Aorta (tissue), 5 donors: ENCODE results near the gene NGFR. TPM values are rescaled to one million over a fixed set of nuclear protein-coding genes. Genes with fewer than 3 reads are reported as not detected.

Experiments used
- ATAC-seq: fragments of 200-7000 bp; cut with Tn5 transposase; one replicate; pipeline ENCODE4 v1.9.1; 2022; ENCODE audit warnings: moderate library complexity; ENCODE audit not compliant: low FRiP score
- DNase-seq, 2 donors: peaks; one replicate each; pipeline ENCODE4 v3.0.0-alpha.2; 2020
- H3K27ac ChIP-seq, 2 donors: one replicate each; pipeline ENCODE4 v1.5.1; 2013; ENCODE audit warnings: low read length in 2 of 2, mild to moderate bottlenecking in 2 of 2, moderate library complexity in 2 of 2, control low read depth in 1 of 2, inconsistent platforms in 1 of 2, low read depth in 1 of 2
- H3K27me3 ChIP-seq, 2 donors: one replicate each; pipeline ENCODE4 v1.6.1; 2013; ENCODE audit warnings: control low read depth in 1 of 2, low read length in 1 of 2, mild to moderate bottlenecking in 1 of 2, moderate library complexity in 1 of 2; ENCODE audit not compliant: insufficient read depth in 2 of 2, control insufficient read depth in 1 of 2
- H3K36me3 ChIP-seq, 2 donors: one replicate each; pipeline ENCODE4 v1.6.1; 2013; ENCODE audit warnings: control low read depth in 1 of 2, low read length in 1 of 2, mild to moderate bottlenecking in 1 of 2; ENCODE audit not compliant: insufficient read depth in 2 of 2, control insufficient read depth in 1 of 2
- H3K4me1 ChIP-seq, 2 donors: one replicate each; pipeline ENCODE4 v1.6.1; 2013; ENCODE audit warnings: low read length in 2 of 2, control low read depth in 1 of 2, mild to moderate bottlenecking in 1 of 2, moderate library complexity in 1 of 2; ENCODE audit not compliant: insufficient read depth in 2 of 2, control insufficient read depth in 1 of 2
- H3K4me3 ChIP-seq, 2 donors: one replicate each; pipeline ENCODE4 v1.5.1; 2013; ENCODE audit warnings: low read length in 2 of 2, control low read depth in 1 of 2, mild to moderate bottlenecking in 1 of 2
- H3K9me3 ChIP-seq: one replicate; pipeline ENCODE4 v1.6.1; 2013; ENCODE audit warnings: mild to moderate bottlenecking, low read length; ENCODE audit not compliant: control insufficient read depth
- WGBS, 2 donors: extraction: QIAGEN DNeasy Blood & Tissue Kit; methylation state at CpG; one replicate each; pipeline ENCODE4 v1.1.7; 2013; 5-methylcytosine and 5-hydroxymethylcytosine counted together
- intact Hi-C, 2 donors: fragments of 100-400 bp; cut with DNase I; formaldehyde crosslinking; loops; one replicate each; pipeline versions ENCODE4 v1.14.2 to v1.15.0; 2022
- microRNA-seq, 2 donors: library from miRNA; unstranded; fragments of <30 nt; microRNA quantifications; one replicate each; pipeline ENCODE4 v1.2.0, GENCODE V29; 2020
- polyA plus RNA-seq, 2 donors: library from polyadenylated mRNA; stranded (reverse); fragments of 200-250 nt; gene quantifications; one replicate each; pipeline ENCODE4 v1.2.3, GENCODE V29; 2013
- total RNA-seq, 2 donors: library from RNA; stranded (reverse); fragmentation: NEBNext Ultra II Directional; extraction: Animal tissue kit (Norgen Biotek cat#: 25700); gene quantifications; one replicate each; pipeline ENCODE4 v1.2.1, GENCODE V29; 2021
- donor health status: healthy with polysubstance abuse.
- donor health status: Bipolar disorder and iron deficiency.
- donor health status: DM: no; HTN: no; CAD: no.
- donor health status: DM: no; HTN: no; CAD: no.
- donor health status: DM: yes; HTN: yes; CAD: no.

NGFR gene
- total and polyA plus RNA-seq, 4 donors: 0.75 to 55.7 (median 19.1) TPM

- ATAC-seq (no peak), DNase-seq (peak; percentile 41 to 73)
- Histone ChIP-seq H3K27me3 (no peaks in the 10 kb centered on the region), H3K27ac (no peak overlapping the region), H3K9me3 (no peaks in the 10 kb centered on the region), H3K4me1 (no peaks in the 10 kb centered on the region), H3K4me3 (no peak overlapping the region), H3K36me3 (no peaks in the 10 kb centered on the region)
- WGBS, 2 donors: 64 to 71% methylated on average over 14 of the region's 14 CpGs
- intact Hi-C loops: loop anchor here (5.0 to 10.0 kb wide), 4 partner anchors 43 to 240 kb away; no protein-coding TSS in a partner anchor
Observed at GRCh38 chr17:49554694-49555494, 59.8 kb downstream of the NGFR start.

GRCh38 chr17:49555495-49556222, 60.6 kb downstream of the NGFR start:
- no peaks in the 10 kb centered on the region for H3K36me3 ChIP-seq
- ATAC-seq (peak; percentile 26), DNase-seq (peak; percentile 34 to 73)
- H3K4me1 ChIP-seq: no peaks in the 10 kb centered on the region
- H3K9me3 ChIP-seq: no peaks in the 10 kb centered on the region
- no peaks in the 10 kb centered on the region for H3K27me3 ChIP-seq
- intact Hi-C loops: loop anchor here (1.0 to 10.0 kb wide), 5 partner anchors 59 to 241 kb away; no protein-coding TSS in a partner anchor
- H3K4me3 ChIP-seq: no peak overlapping the region
- 65 to 66% methylated on average over 19 of the region's 19 CpGs for WGBS, 2 donors
- no peak overlapping the region for H3K27ac ChIP-seq

- DNase-seq (peak; percentile 81 to 94), ATAC-seq (peak; percentile 91)
- intact Hi-C loops: loop anchor here (1.0 to 10.0 kb wide), 5 partner anchors 60 to 242 kb away; no protein-coding TSS in a partner anchor
- no peaks in the 10 kb centered on the region for H3K9me3 ChIP-seq
- H3K4me1 ChIP-seq: no peaks in the 10 kb centered on the region
- no peaks in the 10 kb centered on the region for H3K36me3 ChIP-seq
- 14% methylated on average over 29 to 30 of the region's 30 CpGs for WGBS, 2 donors
- no peak overlapping the region for H3K4me3 ChIP-seq
- H3K27me3 ChIP-seq: no peaks in the 10 kb centered on the region
- no peak overlapping the region for H3K27ac ChIP-seq
Observed at GRCh38 chr17:49556223-49556943, 61.3 kb downstream of the NGFR start.

- Histone ChIP-seq H3K4me3 (no peak overlapping the region), H3K9me3 (no peaks in the 10 kb centered on the region), H3K27ac (no peak overlapping the region), H3K27me3 (no peaks in the 10 kb centered on the region), H3K36me3 (no peaks in the 10 kb centered on the region), H3K4me1 (no peaks in the 10 kb centered on the region)
- WGBS, 2 donors: 18 to 19% methylated on average over 9 of the region's 9 CpGs
- no peak for ATAC-seq
- DNase-seq: peak; percentile 43 to 57
- intact Hi-C loops: loop anchor here (2.0 to 10.0 kb wide), 4 partner anchors 65 to 243 kb away; no protein-coding TSS in a partner anchor
Observed at GRCh38 chr17:49557312-49558024, 62.4 kb downstream of the NGFR start.

Small RNA genes within 50 kb of the gene (microRNA-seq; reads per million reads assigned to microRNA genes)
- gene MIR6165: 0 to 0.60 reads per million in 2 donors

Other genes starting within 250 kb of the NGFR start
- gene ZNF652, start 133.0 kb upstream of the NGFR start, total RNA-seq: 10 to 100 TPM; 41.0 to 52.8 TPM
- 10 to 100 TPM in 1 of 2 donors, 1 to 10 TPM in 1; 7.5 to 12.4 TPM for gene ZNF652, start 133.0 kb upstream of the NGFR start, polyA plus RNA-seq
- 10 to 100 TPM; 73.2 to 76.0 TPM for gene PHB1, start 80.4 kb upstream of the NGFR start, total RNA-seq
- 10 to 100 TPM; 67.9 to 91.3 TPM for gene PHB1, start 80.4 kb upstream of the NGFR start, polyA plus RNA-seq
- 10 to 100 TPM; 72.0 to 87.5 TPM for gene NXPH3, start 80.6 kb downstream of the NGFR start, total RNA-seq
- 10 to 100 TPM; 40.4 to 59.1 TPM for gene NXPH3, start 80.6 kb downstream of the NGFR start, polyA plus RNA-seq
- 100 to 1,000 TPM; 117 to 289 TPM for gene SPOP, start 182.8 kb downstream of the NGFR start, total RNA-seq
- gene SPOP, start 182.8 kb downstream of the NGFR start, polyA plus RNA-seq: 10 to 100 TPM; 54.5 to 56.5 TPM
- 10 to 100 TPM; 31.5 to 43.7 TPM for gene SLC35B1, start 212.7 kb downstream of the NGFR start, total RNA-seq
- 10 to 100 TPM; 33.2 to 37.5 TPM for gene SLC35B1, start 212.7 kb downstream of the NGFR start, polyA plus RNA-seq